HG02798 (cell line): ENCODE measurements around the gene MLC1.
A peak's percentile ranks its signal among the peaks of the same experiment; 100 is the strongest.

Source experiments
- ATAC-seq: cut with Tn5 transposase; IDR thresholded peaks from one replicate; pipeline ENCODE4 v1.9.1; 2021; ENCODE audit warnings: mild to moderate bottlenecking; ENCODE audit not compliant: unreplicated experiment, poor library complexity

The MLC1 gene

GRCh38 chr22:50022171-50022819 is 62.9 kb downstream of the MLC1 start:
- ATAC-seq = no peak

GRCh38 chr22:50020606-50021005 is 64.6 kb downstream of the MLC1 start:
- no peak for ATAC-seq

GRCh38 chr22:50019316-50019715 is 65.9 kb downstream of the MLC1 start:
- no peak for ATAC-seq

GRCh38 chr22:50018608-50019285 is 66.5 kb downstream of the MLC1 start:
- no peak for ATAC-seq

GRCh38 chr22:50017701-50018224 is 67.5 kb downstream of the MLC1 start:
- ATAC-seq = no peak

GRCh38 chr22:50016988-50017700 is 68.1 kb downstream of the MLC1 start:
- ATAC-seq = peak; percentile 72

- no peak for ATAC-seq
These were observed 68.8 kb downstream of the MLC1 start for GRCh38 chr22:50016308-50016987.

GRCh38 chr22:50015451-50016307 is 69.5 kb downstream of the MLC1 start:
- no peak for ATAC-seq

- ATAC-seq = no peak
These were observed 70.4 kb downstream of the MLC1 start for GRCh38 chr22:50014655-50015401.

- ATAC-seq = no peak
These were observed 71.1 kb downstream of the MLC1 start for GRCh38 chr22:50014053-50014501.

GRCh38 chr22:50012211-50013181 is 72.7 kb downstream of the MLC1 start, which contains the start of gene IL17REL:
TSS of gene IL17REL (minus strand) at chr22:50012765. CDS start at chr22:50012646, 119 bp downstream.
- ATAC-seq = no peak

GRCh38 chr22:50011447-50012210 is 73.6 kb downstream of the MLC1 start:
- ATAC-seq = no peak

- ATAC-seq = no peak
These were observed 74.4 kb downstream of the MLC1 start for GRCh38 chr22:50010676-50011446.

- ATAC-seq = no peak
These were observed 75.2 kb downstream of the MLC1 start for GRCh38 chr22:50009765-50010675.
